KG1 (cell line): ENCODE data around the gene FTO.

Source experiments
- DNase-seq: peaks from one replicate; lab custom pipeline; 2025; lab: John Stamatoyannopoulos, UW

FTO gene

DNA sequence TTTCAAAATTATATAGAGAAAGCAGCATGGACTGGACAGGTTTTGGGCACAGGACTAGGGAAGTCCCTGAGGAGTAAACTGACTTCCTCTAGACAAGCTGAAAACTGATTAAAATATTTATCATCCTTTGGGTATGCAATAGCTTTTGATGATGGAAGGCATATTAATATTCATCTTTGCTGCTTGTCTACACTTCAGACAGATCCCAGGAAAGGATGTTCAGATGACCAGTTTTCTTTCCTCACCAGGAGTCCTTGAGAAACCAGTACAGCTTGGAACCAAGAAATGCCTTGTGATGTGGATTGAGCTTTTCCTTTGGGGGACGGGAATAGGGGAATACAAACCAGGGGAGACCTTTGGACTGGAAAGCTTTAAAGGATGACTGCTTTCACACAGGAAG is 195.5 kb downstream of the FTO start:
- no peak for DNase-seq

DNA sequence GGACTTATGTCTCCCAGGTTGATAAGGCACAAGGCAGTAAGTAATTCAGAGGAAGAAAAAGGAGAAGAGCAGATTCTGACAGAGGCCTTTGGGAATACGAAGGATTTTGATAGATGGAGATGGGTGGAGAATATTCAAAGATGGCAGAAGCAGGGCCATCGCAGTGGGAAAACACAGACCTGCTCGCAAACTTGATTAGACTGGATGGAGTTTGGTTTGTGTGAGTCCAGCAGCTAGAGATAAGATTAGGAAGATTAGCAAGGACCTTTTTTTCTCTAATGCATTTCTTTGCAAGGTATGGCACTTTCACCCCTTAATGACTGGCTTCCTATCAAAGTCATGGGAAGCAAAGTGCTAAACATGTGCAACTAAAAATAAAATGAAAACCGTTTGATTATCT is 196.7 kb downstream of the FTO start:
- DNase-seq = no peak

DNA sequence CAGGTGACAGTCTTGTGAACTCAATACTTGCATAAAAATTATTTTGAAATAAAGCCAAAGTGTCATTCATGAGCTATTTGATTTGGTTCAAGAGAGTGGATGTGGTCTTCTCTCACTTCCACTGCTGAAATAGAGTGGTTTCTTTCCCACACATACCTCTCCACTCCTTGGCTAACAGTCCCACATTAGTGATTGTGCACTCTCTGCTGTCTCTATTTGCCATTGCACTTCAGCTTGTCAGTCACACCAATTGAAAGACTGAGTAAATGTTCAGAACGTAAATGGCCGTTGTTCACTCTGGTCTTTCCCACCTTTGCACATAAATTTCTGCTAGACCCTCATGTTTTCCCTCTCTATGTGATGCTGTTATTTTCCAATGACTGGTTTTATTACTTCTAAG is 197.5 kb downstream of the FTO start:
- no peak for DNase-seq

DNA sequence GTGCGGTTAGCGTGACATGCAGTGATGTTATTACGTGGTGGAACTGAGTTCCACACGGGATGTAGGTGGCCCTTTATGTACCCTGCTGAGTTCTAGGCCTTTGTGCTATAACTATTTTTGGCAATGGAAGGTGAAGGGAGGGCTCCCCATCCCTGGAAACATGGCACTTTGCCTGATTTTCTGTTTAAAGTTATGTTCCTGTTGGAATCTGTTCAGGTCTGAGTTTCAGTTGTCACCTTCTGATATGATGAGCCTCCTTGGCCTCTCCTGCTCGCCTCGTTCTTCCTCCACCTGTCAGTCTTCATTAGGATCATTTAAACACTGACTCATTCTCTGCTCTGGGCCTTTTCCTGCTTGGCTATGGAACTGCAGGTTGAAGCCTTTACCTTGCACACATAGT is 200.6 kb downstream of the FTO start:
- no peak for DNase-seq

DNA sequence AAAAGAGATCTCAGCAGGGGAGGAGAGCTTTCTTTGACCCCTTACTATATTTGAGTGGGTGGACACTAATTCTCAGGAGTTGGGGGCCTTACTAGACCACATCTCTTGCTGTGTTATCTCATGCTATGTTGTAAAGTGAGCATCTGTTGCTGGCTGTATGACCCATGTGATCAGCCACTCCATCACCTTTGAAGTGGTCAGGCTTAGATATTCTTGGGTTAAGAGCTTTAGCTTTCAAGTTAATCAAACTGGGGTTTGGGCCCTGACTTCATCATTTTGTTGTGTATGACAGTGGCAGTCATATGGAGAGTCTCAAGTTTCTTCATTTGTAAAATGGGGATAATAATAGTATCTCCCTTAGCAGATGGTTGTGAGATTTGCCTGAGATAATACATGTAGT is 201.1 kb downstream of the FTO start:
- no peak for DNase-seq

DNA sequence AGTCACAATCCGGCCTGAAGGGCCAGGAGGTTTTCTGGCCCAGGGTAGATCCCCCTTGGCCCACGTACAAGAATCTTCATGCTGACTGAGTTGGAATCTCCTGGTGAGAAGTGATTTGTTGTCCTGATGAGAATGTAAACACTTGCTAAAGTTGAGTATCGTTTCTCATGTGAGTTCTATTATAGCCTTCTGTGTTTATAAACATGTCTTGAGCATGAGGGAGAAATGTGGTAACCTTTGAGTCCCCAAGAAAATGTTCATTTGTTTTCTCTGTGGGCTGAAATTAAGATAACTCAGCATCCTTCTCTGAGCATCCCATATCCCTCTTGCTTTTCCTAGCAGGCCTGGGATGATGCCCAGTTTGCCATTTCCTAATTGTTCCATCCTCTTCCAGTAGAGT is 204.8 kb downstream of the FTO start:
- DNase-seq = no peak

DNA sequence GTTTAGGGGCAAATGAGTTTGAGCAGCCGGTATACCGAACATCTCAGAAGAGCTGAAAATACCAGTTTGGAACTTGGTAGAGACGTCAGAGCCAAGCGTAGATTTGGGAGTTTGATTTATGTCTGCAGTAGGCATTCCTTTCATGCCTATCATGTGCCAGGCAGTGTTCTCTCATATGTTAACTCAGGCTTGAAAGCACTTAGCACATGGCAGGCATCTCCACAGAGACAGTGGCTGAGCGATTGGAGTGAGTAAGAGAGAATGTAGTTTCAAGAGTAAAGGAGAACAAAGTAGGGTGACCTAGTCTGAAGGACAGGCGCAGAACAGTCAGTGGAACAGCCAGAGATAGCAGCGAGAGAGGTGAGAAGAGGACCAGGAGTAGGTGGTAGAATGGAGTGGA is 207.0 kb downstream of the FTO start:
- no peak for DNase-seq

DNA sequence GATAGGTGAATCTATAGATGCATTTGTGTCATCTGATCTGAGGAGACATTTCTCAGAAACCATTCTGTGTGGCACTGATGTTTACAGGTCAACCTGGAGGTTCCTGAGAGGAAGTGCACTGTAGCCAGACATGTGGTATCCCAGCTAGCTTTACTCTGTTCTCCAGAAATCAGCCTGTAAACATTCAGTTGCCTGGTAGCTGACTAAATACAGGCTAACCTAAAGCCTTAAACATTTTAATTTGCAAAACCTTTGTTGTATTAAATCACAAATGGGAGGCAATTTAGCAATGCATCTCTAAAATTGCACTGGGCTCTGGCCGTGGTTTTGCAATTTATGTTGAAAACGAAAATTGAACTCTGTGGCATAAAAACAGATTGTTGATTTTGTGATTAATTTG is 207.6 kb downstream of the FTO start:
- DNase-seq = no peak

DNA sequence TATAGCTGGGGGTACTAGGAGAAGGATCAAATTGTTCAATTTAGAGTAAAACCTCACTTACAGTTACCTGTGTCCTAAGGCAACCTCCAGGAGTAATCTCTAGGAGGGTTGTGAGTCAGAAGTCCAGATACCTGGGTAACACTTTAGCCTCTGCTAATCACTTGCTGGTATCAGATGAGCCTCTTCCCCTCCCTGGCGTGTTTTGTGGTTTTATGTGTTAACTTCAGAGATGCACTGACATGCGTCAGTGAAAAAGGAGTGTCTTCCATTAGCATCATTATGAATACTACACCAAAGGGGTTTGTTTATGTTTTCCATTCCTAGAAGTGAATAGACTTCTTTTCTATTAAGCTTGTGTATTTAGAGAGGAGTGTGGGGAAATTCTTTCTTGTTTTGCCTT is 208.2 kb downstream of the FTO start:
- DNase-seq = no peak

DNA sequence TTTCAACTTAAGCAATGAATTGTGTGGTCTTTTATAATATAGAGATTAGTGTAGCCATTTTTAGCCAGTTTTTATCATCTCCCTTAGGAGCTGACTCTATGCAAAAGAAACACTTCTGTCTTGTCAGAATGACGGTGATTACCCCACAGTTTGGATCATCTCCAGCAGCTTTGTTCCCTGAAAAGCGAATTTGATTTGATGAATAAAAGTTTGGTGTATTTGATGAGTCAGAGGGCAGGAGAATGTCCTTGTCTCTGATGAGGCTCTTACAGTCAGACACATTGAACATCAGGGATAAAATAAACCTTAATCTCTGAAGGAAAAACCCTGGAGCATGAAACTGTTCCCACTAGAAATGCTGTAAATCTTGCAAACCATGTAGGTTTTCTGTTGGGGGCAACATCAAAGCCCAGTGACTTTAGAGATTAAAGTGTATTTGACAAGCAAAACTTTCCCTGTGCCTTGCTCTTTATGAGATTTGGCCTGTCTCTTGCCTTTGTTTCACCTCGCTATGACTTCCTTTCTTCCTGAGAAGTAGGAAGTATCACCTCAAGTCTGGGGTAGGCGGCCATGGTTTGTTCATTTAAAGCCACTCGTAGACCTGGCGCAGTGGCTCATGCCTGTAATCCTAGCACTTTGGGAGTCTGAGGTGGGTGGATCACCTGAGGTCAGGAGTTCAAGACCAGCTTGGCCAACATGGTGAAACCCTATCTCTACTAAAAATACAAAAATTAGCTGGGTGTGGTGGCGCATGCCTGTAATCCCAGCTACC is 209.3 kb downstream of the FTO start:
- no peak for DNase-seq

DNA sequence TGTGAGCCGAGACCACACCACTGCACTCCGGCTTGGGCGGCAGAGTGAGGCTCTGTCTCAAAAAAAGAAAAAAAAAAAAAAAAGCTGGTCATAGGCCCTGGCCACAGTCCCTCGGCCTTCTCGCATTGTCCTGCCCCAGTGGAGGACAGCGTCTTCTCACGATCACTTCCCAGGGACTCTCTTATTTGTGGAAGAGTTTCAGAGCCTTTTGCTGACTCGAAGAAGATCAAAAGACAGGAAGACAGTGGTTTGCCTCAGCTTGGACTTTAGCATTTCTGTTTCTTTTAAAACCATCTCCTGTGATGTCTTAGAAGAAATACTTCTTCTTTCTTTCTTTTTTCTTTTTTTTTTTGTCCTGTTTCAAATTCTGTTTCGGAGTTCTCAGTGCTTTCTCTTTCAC is 210.0 kb downstream of the FTO start:
- no peak for DNase-seq

DNA sequence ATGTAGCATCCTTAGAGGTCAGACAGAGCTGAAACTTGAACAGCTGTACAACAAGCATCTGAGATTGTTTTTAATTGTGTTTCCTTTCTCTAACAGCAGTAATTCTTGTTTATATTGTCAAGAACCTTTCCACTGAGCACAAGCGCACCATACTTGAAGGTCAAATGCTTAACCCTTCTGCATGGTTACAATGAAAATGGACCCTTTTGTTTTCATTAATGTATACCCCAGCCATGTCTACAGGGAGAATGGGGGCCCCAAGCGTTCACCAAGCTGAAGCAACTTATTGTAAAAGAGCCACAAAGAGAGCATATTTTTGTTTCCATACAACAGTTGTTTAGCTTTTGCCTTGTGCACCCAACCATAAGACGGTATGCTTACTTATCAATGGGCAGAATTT is 210.8 kb downstream of the FTO start:
- no peak for DNase-seq

DNA sequence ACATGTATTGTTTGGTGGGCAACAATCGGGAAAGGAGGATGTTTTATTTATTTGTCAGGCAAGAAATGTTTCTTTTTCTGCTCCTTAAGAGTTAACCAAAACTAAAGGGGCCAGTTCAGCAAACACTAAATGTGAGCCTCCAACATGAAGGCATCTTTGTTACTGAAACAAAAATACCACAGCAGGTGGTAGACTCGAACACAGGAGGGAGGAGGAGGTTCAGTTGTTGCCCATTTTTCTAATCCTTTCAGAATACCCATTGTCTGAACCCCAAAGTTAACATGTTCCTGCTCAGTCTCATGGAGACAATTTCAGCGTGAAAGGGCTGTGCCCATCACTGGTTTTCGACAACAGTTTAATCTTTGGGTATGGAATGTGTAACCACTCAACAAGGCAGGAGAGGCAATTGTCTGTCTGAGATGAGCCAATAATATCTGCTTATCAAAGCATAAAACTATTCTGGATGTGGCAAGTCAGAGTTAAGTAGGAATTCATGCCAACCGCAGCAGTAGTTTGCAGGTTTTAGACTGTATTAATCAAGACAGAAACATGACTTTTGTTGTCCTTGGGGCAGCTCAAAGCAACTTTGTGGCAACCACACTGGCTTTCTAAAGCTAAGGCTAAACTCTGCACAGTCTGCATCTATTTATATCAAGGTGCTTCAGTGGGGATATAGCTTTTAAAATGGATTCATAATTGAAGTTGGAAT is 211.7 kb downstream of the FTO start:
- DNase-seq = no peak

DNA sequence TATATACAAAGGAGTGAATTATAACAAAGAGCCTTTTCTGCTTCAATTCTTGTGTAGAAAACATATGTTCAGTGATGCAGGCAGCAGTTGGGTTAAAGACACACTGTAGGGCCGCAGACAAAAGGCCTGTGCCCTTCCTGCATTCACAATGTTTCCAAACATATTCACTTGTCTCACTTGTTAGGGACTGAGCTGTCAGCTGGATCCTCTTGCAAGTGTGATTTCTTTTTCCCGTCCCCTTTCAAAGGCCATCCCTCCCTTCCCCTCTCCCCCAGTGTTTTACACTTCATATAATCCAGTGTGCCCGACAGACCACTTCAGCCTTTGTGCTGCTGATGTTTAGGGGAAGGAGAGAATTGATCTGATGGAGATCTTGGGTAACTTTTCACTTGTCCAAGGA is 217.0 kb downstream of the FTO start:
- no peak for DNase-seq

DNA sequence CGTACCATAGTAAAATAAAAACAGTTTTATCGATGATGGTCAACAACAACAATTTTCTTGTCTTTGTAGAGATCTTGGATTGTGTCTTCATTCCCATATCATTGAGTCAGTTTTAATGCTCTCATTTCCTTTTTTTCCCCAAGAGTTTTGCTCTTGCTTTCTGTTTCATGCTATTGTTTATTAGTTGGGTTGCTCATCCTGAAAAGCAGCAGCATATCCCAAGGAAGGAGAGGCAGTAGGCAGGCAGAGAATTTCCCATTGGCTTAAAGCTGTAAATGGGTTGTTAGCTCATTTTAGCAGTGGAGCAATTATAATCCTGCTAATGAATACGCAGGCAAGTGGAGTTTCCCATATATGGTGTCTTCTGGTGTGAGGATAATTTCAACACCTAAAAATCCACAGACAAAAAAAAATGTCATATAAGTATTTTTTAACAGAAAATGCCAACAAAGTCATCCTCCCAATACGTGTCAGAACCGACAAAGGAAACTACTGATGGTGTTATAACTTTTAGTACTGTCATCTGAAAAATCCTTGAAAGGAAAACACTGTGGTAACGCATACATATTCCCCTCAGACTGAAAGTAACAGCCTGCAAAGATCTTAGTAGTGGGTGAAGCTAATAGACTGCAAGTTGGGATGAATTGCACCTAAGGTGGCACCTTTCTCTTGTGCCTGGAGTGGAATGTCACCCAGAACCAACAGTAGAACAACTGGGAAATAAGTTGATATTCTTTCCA is 218.3 kb downstream of the FTO start:
- DNase-seq = no peak

DNA sequence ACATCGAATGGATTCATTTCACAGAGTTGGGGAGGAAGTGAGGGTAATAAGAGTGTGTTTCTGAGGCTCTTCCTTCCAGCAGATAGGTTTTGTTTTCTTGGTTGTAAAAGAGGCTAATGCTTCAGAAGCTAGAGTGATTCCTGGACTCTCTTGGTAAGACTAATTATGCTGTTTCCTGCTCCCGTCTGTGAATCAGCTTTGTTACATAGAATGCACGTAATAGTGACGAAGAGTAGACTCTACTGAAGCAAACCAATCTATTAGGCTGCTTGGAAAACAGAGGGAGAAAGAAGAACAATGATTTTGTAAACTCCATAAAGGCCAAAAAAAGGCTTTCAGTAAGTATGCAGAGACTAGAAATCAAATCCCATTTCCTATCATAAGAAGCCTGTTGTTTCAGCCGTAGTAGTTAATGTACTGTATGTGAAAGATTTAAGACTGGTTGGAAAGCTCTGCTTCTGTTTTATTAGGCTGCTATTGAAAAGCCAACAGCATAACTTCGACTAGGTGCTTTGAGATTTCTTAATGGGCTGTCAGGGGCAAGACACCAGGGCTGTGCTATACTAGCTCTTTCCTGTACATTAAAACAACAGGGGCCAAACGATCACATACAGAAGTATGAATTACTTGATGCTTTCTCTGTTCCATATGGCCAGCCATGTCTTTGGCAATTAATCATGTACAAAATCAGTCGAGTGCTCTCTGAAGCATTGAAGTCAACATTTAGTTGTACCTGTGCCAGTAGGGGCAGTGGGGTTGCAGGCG is 219.0 kb downstream of the FTO start:
- no peak for DNase-seq

DNA sequence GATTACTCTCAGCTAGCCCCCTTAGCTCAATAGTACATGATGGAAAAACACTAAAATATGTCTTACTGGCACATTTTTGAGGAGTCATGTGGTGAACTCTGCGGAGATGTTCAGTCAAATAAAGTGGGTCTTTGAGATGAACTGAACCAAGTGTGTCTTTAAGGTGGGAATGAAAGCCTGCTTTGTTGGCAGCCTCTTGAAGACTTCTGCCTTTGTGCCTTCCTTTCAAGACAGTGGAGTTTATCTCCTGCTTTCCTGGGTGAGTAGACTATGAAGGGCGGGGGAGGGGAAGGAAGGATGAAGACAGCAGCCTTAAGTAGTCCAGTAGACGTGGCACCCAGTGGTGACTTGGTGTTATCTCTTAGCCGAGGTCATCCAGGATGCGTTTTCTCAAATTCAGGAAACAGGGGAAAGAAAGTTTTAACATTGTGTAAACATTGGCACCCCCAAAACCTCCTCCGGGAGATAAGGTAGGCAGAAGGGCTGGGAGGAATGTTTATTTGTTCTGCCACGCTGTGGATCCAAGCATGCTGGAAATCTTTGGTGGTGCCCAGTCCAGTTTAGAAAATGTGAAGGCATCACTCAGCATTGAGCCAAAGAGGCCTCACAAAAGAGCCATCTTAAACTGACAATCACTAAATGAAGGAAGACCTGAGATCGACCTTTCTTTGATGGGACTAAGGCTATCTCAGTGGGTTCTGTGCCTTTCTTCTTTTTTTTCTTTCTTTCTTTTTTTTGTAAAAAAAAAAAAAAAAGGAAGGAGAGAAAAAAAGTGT is 220.6 kb downstream of the FTO start:
- no peak for DNase-seq

DNA sequence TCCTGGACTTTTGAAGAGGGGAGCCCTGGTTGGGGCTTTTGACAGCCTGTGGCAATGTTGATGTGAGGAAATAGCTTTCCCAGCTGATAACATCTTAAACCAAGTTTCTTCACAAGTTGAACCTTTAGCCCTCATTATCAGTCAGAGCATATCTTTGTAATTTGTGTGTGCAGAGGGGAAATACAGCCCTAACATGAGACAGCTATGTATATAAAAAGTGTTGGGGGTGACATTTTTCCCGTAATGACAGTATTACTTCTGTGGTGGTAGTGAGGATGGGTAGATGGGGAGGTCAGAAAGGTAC is 221.1 kb downstream of the FTO start:
- DNase-seq = no peak

DNA sequence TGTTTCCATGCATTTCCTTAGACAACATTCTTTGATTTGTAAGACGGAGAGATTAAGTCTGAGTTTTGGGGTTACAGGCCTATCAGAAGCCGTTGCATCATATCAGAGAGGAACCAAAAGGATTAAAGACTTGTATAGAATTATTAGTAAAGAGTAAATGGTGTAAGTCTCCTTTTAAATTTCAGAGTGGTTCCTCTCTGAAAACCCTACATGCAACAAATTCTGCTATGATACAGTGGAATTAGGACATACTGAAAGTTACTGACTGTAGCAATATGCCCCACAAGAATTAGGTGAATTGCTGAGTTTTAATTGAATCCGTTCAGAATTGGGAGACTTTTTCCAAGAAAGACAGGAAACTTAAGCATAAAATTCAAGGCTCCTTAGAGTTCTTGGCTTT is 221.6 kb downstream of the FTO start:
- DNase-seq = no peak

DNA sequence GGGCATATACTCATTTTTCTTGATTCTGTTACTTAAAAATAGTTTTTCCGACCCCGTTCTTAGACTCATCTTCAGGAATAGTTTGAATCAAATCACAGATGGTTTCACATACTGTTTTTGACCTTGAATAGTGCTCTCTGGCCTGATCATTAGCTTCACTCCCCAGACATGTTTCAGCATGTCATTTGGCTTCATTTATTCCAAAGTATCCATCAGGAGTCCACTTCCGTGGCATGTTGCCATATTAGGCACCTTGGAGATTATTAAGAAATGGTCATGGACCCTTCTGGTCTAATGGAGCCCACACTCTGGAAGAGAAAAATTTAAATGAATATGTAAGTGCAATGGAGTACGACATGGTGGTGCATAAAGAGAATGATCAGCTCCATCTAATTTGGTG is 222.3 kb downstream of the FTO start:
- no peak for DNase-seq

DNA sequence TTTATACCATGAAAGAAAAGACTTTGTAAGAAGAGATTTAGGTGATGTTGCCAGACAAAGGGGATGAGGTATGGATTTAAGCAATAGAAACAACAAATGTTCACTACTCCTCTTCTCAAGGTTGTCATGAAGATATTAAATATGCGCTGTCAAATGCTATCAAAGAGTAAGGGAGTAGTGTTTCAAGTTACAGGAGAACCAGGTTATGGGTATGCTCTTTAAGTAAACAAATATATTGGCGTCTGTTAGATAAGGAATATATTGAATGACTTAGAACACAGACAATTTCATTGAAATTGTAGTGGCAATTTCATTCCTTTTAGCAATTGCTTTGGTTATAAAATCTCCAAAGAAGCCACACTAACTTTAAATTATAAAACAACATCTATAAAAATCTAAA is 229.0 kb downstream of the FTO start:
- no peak for DNase-seq

DNA sequence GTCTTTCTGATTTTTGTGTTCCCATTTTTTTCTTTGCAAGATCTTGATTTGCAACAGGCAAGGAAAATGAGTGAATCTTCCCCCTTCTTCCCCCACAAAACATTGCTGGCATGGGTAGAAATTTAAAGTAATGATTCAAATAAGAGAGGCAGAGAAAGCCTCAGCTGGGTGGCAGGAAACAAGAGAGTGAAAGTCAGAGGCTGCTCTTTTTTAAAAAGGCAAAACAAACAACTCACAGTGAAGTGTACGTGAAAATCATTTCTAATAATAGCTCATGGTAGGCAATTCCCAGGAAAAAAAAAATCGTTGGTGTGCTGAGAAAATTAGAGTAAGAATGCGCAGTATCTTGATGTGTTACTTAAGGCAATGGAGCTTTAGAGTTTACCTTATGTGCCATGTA is 229.5 kb downstream of the FTO start:
- no peak for DNase-seq
